Raji (cell line): ENCODE measurements around the gene THADA.

Experiments
- POLR2A ChIP-seq: IDR thresholded peaks from 2 replicates; pipeline ENCODE4 v1.6.1; 2011; ENCODE audit warnings: low read depth, low read length, control low read depth; ENCODE audit not compliant: insufficient read depth

The THADA gene

DNA sequence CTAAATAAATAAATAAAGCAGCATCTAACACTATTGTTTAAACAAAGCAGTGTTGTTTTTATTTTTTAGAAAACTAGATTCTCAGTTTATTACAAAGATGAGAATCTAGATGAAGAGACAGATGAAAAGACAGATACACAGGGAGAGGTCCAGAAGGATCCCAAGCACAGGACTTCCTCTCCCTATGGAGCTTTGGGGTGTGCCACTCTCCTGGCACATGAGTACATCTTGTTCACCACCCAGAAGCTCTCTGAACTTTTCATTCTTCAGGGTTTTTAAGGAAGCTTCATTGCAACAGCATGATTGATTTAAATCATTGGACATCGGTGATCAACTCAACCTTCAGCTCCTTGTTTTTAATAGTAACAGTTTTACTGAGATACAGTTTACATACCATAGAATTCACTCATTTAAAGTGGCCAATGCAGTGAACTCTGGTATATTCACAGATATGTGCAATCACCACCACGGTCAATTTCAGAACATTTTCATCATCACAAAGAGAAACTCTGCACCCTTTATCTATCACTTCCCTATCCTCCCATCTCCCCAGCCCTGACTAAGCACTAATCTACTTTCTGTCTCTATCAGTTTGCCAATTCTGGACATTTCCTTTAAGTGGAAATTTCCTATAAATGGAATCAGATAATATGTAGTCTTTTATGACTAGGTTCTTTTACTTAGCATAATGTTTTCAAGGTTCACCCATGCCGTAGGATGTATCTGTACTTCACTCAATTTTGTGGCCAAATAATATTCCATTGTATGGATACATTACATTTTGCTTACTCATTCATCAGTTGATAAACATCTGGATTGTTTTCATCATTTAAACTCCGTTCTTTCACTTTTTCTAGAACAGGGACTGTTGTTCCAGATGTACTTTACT, 307.2 kb downstream of the THADA start:
- no peak for TF ChIP-seq POLR2A

DNA sequence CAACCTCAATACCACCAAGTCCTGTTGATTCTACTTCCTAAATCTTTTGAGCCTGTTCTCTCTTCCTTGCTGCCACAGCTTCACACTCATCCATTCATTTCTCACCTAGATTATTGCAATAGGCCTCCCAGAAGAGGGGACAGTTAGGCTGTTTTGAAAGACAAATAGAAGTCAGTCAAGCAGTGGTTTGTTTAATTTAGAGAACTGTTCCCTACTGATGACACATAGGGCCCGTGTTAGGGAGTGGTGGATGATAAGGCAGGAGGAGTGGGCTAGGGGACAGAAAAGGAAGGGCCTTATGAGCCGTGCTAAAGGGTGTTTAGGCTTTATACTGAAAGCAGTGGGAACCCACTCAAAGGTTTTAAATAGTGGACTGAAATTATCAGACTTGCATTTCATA, 309.9 kb downstream of the THADA start:
- no peak for TF ChIP-seq POLR2A

DNA sequence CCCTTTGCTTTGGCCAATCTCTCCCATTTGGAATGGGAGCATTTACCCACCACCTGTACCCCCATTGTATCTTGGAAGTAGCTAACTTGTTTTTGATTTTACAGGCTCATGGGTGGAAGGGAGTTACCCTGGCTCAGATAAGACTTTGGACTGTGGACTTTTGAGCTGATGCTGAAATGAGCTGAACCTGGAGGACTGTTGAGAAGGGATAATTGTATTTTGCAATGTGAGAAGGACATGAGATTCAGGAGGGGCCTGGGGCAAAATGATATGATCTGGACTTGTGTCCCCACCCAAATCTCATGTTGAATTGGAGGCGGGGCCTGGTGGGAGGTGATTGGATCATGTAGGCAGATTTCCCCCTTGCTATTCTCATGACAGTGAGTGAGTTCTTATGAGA, 310.9 kb downstream of the THADA start:
- no peak for TF ChIP-seq POLR2A

DNA sequence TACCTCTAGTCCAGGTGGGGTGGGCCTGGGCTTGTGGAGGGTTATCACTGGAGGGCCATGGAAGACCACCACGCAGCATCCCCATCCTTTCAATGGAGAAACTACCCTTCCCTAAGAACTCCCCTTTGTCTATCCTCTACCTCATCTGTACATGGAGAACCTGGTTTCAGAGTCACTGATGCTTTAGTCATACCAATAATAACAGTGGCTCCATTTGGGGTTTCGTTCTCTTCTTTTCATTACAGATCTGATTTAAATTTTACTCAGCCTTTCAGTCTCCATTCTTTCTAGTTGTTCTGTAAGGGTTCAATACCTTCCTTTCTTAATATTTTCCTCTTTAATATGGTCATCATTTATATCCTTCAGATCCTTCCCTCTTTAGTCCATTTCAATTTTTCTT, 314.8 kb downstream of the THADA start:
- no peak for TF ChIP-seq POLR2A

DNA sequence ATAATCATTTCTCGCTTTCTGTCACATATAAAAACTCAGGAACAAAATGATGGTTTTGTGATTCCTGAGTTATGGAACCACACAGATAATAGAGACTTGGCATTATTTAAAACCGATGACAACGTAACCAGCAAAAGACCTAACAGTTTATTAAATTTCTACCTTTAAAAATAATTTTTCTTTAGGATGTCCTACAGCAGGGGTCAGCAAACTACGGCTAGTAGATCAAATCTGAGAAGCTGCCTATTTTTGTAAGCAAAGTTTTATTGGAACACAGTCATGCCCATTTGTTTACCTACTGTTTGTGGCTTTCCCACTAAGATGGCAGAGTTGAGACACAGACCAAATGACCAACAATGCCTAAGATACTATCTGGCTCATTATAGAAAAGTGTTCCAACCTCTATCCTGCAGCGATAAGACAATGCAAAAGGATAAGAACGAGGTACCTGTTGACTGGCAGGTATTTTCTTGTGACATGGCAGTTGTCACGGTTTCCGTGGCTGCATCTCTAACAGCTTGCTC, 316.5 kb downstream of the THADA start:
- no peak for TF ChIP-seq POLR2A

DNA sequence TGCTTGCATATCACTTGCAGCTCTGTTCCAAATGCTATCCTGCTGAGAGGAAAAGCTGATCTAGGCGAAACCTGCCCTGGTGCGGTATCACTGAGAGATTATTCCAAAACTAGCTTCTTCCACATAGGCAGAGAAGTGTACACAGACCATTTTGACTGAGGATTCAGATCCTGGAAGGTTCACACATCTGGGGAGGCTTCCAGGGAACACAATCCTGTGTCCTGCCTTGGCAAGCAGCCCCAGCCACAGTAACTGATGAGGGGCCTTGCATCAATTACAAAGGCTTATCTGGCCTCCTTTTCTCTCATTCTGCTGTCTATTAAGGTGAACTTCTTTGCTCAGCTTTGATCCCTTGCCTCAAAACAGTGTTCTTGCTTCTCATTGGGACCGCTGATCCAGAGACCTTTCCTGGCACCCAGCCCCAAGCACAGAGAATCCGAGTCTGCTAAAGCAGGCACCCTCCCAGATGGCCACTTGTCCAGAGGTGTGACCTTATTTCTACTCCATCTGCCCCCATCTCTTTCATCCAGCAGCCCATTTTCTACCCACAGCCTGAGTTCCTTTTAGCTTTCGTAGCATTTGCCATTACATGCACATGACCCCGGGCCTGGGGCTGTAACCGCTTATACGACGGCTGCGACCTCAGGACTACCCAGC, 317.1 kb downstream of the THADA start:
- TF ChIP-seq POLR2A, result no peak

DNA sequence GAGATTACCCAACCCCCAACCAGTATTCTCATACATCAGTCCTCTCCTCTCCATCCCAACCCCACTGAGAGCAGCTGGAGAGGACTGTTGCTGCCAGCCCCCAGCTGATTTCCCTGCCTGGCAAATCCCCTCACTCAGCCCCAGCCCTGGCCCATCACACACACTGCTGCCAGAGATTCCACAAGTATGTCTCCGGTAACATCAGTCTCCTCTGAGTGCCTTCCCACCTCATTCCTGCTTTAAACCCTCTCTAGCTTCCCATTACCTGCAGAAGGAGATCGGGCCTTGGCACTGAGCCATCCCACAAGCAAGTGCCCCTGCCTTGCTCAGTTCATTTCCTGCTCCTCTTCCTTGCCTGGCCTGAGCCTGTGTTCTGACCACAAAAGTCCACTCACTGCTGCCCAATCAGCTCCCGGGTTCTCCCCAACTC, 318.9 kb downstream of the THADA start:
- TF ChIP-seq POLR2A, result no peak

DNA sequence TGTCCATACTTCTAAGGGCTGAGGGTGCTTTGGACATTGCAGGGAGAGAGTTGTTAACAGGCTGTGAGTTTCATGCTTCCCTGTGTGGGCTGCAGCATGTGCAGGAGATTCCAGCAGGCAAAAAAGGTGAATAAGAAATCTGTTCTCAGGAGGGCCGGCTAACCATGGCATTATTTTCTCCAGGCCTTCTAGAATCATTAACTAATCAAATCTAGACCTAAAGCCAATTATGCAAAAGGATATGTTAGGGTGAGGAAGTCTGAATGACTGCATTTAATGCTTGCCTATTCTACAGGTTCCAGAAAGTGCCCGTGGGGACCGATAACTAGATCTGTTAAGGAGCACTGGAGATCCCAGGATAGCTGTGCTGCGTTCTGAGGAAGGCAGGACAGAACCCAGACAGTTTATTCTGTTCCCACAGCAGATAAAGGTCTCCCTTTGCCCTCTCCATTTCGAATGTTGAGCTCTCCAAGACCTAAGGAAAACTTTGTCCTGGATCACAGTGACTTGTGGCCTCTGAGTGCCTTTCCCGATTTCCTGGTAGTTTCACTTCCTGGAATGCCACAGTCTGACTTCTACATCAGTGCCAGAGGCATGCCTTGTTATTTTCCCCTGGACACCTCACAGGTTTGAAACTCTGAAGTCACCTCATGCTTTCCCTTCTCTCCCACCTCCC, 319.4 kb downstream of the THADA start:
- TF ChIP-seq POLR2A, result no peak

DNA sequence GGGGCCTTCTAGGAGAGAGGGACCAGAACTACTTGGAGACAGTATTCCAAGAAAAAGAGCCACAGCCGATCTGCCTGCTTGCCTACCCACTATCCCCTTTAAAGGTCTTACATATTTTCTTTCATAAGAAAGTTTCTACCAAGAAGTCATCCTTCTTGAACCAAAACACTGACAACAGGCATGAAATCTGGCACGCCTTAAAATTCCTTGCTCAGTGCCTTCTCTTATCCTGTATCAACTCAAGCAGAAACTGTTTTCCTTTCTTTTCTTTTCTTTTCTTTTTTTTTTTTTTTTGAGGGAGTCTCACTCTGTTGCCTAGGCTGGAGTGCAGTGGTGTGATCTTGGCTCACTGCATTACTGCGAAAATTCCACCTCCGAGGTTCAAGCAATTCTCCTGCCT, 321.1 kb downstream of the THADA start:
- TF ChIP-seq POLR2A, result no peak

DNA sequence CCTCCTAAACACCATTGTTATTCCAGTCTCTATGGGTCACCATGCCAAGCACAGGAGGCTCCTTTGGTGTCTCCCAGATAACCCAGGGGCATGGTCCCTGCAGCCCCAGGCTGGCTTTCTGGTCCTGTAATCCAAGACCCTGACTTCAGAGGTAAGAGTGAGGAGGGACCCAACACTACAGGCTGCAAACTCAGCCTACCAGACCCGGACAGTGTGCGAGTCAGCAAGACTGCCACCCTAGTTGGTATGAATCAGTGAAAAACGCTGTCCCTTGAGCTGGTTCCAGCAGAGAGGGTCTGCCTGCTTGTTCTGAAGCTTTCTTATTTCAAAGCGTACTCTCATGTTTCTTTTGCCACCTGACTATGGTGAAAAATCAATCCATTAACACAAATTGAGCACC, 321.8 kb downstream of the THADA start:
- no peak for TF ChIP-seq POLR2A

DNA sequence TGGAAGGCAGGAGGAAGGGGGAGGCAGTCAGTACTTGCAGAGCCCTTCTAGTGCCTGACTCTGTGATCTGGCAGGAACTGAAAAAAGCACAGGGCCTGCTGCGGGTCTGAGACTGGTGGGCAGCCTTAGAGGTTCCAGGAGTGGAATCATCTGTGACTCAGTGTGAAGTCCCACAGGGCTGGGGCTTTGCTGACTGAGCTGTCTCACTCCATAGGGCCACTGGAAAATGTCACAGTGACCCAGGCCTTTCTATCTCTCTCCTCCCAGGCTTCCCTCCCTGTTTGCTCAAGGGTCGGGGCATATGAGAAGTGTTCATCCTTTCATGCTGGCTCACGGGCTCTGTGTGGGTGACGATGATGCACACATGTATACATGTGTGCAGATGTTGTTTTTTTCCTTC, 322.3 kb downstream of the THADA start:
- TF ChIP-seq POLR2A, result no peak

DNA sequence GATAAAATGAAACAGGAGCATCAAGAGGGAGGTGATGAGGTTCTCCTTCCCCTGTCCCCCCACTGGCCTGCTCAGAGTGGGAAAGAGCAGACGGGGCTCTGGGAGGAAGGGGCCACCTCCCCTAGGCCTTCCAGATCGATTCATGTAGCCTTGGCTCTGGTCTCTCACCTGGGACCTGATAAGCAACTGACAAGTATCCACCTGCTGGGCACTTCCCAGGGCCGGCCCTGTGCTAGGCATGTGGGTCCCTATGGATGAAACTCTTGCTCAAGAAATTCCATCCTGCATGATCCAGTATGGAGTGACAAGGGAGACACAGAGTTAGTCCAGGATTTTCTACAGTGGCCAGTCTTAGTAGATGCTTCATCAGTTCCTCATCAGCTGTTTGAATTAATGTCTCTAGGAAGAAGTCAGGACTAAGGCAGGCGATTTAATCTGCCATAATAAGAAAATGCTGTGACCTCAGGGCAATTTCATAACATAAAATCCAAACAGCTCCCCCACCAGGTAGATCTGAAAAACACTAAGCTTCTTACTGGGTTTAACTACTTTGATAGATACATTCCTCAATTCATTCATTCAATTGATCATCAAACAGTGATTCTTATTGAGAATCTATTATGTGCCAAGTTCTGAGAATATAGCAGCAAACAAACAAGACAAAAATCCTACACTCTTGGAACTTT, 324.8 kb downstream of the THADA start:
- no peak for TF ChIP-seq POLR2A

DNA sequence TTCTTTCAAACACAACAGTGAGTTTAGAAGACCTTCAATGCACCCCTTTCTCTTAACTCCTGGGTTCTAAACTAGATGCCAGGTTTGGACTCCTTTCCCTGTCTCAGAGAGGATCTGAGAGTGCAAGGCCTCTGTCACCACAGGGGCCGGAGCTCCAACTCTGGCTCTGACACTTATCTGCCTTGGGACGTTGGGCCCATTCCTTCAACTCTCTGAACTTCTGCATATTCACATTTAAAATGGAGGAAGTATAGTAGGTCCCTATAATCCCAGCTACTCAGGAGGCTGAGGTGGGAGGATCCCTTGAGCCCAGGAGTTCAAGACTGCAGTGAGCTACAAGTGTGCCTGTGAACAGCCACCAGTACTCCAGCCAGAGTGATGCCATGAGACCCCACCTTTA, 325.4 kb downstream of the THADA start:
- no peak for TF ChIP-seq POLR2A

DNA sequence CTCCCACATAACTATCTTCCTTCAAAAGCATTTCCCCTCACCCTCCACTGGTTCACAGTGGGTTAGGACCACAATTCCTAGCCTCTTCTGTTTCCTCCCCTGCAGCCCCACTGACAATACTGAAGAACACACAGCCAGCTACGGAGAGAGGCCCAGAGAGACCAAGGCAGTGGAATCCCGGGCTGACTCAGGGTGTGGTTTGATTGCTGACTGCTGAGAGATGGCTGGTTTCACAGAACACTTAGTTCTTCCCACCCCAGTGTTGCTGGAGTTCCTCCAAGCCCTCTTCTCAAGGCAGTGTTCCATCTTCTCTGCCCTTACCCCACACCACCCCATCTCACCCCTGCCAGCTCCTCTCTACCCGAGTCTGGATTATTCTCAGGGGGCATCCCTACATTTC, 326.1 kb downstream of the THADA start:
- TF ChIP-seq POLR2A, result no peak

DNA sequence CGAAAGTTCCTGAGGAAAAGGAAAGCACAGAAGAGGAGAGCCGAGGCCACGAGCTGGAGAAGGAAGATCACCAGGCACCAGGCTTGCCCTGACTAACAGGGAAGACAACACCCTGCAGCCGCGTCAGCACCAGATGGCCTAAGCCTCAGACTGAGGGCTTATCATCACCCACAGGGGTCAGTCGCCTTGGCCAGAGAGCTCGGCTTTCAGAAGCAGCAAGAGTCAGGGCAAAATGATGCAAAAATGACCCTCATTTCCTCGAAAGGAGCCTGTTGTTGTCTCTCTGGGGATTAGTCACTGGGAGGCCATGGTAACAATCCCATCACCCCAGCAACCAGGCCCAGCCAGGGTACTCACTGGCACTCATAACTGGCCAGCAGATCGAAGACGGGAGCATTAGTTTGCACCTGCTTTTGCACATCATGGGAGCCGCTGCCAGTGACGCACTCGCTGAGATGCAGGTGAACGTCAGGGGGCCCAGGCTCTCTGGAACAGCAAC, 326.7 kb downstream of the THADA start:
- no peak for TF ChIP-seq POLR2A
